DOHH2 (cell line): ENCODE measurements around the gene LENEP.

Source experiments
- EZH2phosphoT487 ChIP-seq: fragments of 200-600 bp; sonication (generic); IDR thresholded peaks from 2 replicates; pipeline ENCODE4 v1.6.1; 2017; ENCODE audit warnings: borderline replicate concordance, mild to moderate bottlenecking, antibody characterized with exemption, low read length, moderate library complexity, mixed read lengths
- TF ChIP-seq, protein P1 (sequence below): fragments of 200-600 bp; sonication (generic); IDR thresholded peaks from one replicate; pipeline ENCODE4 v1.5.1; 2014; ENCODE audit warnings: antibody characterized with exemption, mild to moderate bottlenecking, low read depth, low read length; ENCODE audit not compliant: poor library complexity, severe bottlenecking

DNA sequence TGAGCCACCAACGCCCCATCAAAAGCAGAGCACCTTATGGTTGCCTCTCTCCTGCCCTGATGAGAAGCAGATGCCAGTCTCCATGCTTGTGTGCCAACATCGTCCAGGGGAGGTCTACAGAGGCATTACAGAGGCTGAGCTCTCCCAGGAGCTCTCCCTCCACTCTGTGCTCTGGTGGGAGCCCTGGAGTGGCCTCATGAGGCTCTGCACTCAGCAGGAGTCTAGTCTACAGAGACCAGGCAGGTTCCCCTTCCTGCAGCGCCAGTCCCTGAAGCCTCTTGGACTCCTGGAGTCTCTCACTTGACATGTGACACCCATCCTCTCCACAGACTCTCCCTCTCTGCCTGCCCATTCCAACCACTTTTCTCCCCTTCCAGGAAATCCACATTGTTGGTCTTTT, 43.7 kb downstream of the LENEP start:
- TF ChIP-seq, protein P1, sequence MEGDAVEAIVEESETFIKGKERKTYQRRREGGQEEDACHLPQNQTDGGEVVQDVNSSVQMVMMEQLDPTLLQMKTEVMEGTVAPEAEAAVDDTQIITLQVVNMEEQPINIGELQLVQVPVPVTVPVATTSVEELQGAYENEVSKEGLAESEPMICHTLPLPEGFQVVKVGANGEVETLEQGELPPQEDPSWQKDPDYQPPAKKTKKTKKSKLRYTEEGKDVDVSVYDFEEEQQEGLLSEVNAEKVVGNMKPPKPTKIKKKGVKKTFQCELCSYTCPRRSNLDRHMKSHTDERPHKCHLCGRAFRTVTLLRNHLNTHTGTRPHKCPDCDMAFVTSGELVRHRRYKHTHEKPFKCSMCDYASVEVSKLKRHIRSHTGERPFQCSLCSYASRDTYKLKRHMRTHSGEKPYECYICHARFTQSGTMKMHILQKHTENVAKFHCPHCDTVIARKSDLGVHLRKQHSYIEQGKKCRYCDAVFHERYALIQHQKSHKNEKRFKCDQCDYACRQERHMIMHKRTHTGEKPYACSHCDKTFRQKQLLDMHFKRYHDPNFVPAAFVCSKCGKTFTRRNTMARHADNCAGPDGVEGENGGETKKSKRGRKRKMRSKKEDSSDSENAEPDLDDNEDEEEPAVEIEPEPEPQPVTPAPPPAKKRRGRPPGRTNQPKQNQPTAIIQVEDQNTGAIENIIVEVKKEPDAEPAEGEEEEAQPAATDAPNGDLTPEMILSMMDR = no peak
- no peak for TF ChIP-seq EZH2phosphoT487
